22Rv1 (cell line): ENCODE data around the gene ADAMTS9.

Source experiments
- H3K27ac ChIP-seq: fragments of 450-650 bp; 2 replicates; pipeline ENCODE4 v1.5.1; 2017
- ZFX ChIP-seq: fragments of 450-650 bp; IDR thresholded peaks from 2 replicates; pipeline ENCODE4 v1.6.1; 2017; ENCODE audit warnings: antibody characterized with exemption, borderline replicate concordance
- TF ChIP-seq, protein P1 (sequence below): fragments of 450-650 bp; IDR thresholded peaks from 2 replicates; pipeline ENCODE4 v1.5.1; 2017; ENCODE audit warnings: mild to moderate bottlenecking

Gene ADAMTS9

DNA sequence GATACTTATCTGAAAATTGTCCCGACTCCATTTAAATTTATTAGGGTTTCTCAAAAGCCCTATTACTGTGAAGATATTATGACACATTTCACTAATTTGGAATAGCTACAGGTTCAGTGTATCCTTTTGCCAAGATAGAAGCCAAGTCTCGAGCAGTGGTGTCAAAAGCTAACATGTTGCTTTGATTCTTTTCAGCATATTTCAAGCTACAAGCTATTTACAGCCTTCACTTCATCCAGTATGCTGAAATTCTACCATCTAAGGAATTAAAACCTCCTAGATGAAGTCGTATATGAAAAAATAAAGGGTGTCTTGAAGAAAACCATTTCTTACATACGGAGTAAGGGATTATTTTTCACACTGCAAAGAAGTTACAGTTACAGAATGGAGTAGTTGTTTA is 31.2 kb upstream of the ADAMTS9 start:
- no peak for TF ChIP-seq ZFX
- TF ChIP-seq, protein P1, sequence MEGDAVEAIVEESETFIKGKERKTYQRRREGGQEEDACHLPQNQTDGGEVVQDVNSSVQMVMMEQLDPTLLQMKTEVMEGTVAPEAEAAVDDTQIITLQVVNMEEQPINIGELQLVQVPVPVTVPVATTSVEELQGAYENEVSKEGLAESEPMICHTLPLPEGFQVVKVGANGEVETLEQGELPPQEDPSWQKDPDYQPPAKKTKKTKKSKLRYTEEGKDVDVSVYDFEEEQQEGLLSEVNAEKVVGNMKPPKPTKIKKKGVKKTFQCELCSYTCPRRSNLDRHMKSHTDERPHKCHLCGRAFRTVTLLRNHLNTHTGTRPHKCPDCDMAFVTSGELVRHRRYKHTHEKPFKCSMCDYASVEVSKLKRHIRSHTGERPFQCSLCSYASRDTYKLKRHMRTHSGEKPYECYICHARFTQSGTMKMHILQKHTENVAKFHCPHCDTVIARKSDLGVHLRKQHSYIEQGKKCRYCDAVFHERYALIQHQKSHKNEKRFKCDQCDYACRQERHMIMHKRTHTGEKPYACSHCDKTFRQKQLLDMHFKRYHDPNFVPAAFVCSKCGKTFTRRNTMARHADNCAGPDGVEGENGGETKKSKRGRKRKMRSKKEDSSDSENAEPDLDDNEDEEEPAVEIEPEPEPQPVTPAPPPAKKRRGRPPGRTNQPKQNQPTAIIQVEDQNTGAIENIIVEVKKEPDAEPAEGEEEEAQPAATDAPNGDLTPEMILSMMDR = no peak
- H3K27ac ChIP-seq = no peak overlapping the region

DNA sequence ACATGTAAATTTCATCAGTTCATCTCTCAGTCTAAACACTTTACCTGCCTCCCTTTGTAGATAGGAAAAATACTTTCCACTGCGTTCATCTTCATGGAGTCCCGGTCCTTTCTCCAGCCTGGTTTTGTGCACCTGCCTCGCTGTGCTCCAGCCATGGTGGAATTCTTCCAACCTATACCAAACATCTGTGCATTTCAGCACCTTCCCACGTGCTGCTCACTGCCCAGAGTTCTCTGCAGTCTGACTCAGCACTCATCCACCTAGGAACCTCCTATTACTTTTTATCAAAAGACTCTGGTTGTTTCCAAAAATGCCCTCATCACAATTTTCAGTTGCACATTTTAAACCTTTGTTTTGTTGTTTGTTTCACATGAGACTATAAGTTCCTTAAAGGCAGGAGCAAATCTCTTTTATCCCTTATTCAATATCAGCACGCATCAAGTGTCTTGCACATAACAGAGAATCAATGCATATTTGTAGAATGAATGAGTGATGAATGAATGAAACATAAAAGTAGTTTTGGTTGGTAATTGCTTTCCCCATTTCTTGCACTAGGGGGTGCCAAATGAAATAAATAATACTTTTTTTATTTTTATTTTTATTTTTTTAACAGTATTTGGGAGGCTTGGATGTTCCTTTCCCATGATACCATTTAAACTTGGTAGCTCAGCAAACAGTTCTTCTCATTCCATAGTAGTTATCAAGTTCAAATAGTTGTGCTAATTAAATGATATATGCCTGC is 30.2 kb upstream of the ADAMTS9 start:
- TF ChIP-seq ZFX = no peak
- TF ChIP-seq, protein P1 = peak; percentile 65
- H3K27ac ChIP-seq = no peak overlapping the region

DNA sequence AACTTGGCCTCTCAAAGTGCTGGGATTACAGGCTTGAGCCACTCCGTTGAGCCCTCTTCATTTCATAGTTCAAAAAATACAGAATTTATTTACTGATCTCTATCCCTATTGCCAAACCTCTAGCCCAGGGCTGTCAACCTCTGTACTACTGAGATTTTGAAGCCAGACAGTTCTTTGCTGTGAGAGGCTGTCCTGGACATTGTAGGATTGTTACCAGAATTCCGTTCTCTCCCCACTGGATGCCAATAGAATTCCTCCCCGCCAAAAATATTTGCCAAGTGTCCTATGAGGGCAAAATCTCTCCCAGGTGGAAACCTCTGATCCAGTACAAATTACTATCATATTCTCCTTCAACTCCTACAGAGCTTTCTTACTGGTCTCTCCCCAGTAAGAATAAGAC is 29.6 kb upstream of the ADAMTS9 start:
- H3K27ac ChIP-seq = no peak overlapping the region
- no peak for TF ChIP-seq ZFX
- TF ChIP-seq, protein P1 = no peak

DNA sequence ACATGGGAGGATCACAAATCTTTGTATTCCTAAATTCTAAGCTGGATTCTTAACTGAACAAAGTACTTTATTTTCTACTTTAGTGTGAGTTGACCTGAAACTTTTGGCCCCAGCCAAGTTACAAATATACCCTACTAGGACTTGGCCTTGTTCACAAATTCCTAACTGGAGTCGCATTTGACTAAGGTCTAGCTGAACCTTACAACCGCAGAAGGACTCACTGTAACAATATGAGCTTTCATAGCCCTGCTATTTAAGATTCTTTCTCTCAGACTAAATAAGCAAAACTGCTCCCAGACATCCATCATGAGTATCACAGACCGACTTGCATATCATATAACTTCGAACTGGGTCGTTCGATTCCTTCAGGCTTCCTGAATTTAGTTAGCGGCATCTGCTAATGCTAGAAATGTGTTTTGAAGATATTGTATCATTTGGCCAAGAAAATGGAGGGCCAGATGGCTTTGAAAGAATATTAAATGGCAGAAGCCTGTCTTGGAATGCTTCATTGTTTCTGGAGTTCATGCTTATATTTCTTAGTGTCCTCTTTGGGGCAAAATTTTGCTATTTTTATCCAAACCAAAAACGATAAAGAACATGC is 28.4 kb upstream of the ADAMTS9 start:
- TF ChIP-seq, protein P1 = no peak
- no peak overlapping the region for H3K27ac ChIP-seq

GRCh38 chr3:64715211-64715982 is 27.6 kb upstream of the ADAMTS9 start:
- TF ChIP-seq, protein P1 = no peak
- no peak for TF ChIP-seq ZFX
- no peak overlapping the region for H3K27ac ChIP-seq

- no peak overlapping the region for H3K27ac ChIP-seq
- TF ChIP-seq, protein P1 = no peak
- TF ChIP-seq ZFX = no peak
These were observed 20.7 kb upstream of the ADAMTS9 start for GRCh38 chr3:64708456-64708855.

DNA sequence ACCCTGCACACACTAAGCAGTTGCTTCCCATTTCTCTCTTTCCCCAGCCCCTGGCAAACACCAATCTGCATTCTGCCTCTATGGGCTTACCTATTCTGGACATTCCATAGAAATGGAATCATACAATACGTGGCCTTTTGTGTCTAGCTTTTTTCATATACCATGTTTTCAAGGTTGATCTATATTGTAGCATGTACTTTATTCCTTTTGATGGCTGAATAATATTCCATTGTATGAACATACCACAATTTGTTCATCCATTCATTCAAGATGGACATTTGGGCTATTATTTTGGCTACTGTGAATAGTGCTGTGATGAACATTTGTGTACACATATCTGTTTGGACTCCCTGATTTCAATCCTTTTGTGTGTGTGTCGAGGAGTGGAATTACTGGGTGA is 18.1 kb upstream of the ADAMTS9 start:
- H3K27ac ChIP-seq = no peak overlapping the region
- TF ChIP-seq ZFX = no peak
